OCI-LY7 (cell line): ENCODE data around the gene RHEX. TPM values are rescaled to one million over a fixed set of nuclear protein-coding genes. Genes with fewer than 3 reads are reported as not detected.

Experiments
- BruUV-seq: library from RNA; stranded (reverse); fragments of 400-500 nt; replicated peaks from 2 replicates; lab custom pipeline; 2021; lab: Mats Ljungman, UMichigan
- CTCF ChIA-PET: fragments of 300-600 bp; sonication (Branson Sonifier 250); formaldehyde crosslinking; loops from one replicate; lab custom pipeline; 2022; ENCODE audit warnings: antibody characterized with exemption; ENCODE audit not compliant: unreplicated experiment; lab: Charles Lee
- POLR2A ChIA-PET: fragments of 300-600 bp; sonication (Branson Sonifier 250); formaldehyde crosslinking; loops from one replicate; lab custom pipeline; 2022; ENCODE audit warnings: antibody characterized with exemption; lab: Charles Lee
- DNase-seq: peaks from one replicate; pipeline ENCODE4 v3.0.0-alpha.2; 2015; ENCODE audit warnings: low spot score
- H2AFZ ChIP-seq: fragments of 200-600 bp; sonication (generic), shearing (Covaris generic); 2 replicates; pipeline ENCODE4 v1.6.1; 2014; ENCODE audit warnings: mild to moderate bottlenecking, antibody characterized with exemption, low read length, moderate library complexity
- H3K27ac ChIP-seq: fragments of 200-600 bp; sonication (generic); 2 replicates; pipeline ENCODE4 v1.5.1; 2014; ENCODE audit warnings: mixed run types, low read depth, mild to moderate bottlenecking, moderate library complexity, low read length, inconsistent platforms; ENCODE audit not compliant: poor library complexity, severe bottlenecking
- H3K36me3 ChIP-seq: fragments of 200-600 bp; sonication (generic); 2 replicates; pipeline ENCODE4 v1.6.1; 2014; ENCODE audit warnings: mild to moderate bottlenecking, antibody characterized with exemption, low read length, moderate library complexity, mixed read lengths; ENCODE audit not compliant: insufficient read depth
- H3K4me1 ChIP-seq: fragments of 200-600 bp; sonication (generic); 2 replicates; pipeline ENCODE4 v1.5.1; 2014; ENCODE audit warnings: mild to moderate bottlenecking, low read length; ENCODE audit not compliant: insufficient read depth, poor library complexity, severe bottlenecking
- H3K4me2 ChIP-seq: fragments of 200-600 bp; sonication (generic); 2 replicates; pipeline ENCODE4 v1.6.1; 2014; ENCODE audit warnings: mild to moderate bottlenecking, low read length
- H3K4me3 ChIP-seq: fragments of 200-600 bp; sonication (generic); 2 replicates; pipeline ENCODE4 v1.5.1; 2014; ENCODE audit warnings: mild to moderate bottlenecking, low read depth, low read length; ENCODE audit not compliant: poor library complexity, severe bottlenecking
- H3K79me2 ChIP-seq: fragments of 200-600 bp; sonication (generic); 2 replicates; pipeline ENCODE4 v1.6.1; 2016; ENCODE audit warnings: low read depth, mild to moderate bottlenecking, low read length, moderate library complexity, mixed read lengths; ENCODE audit not compliant: insufficient read depth
- H3K9me2 ChIP-seq: fragments of 200-600 bp; sonication (generic); 2 replicates; pipeline ENCODE4 v1.6.1; 2016; ENCODE audit warnings: mild to moderate bottlenecking, low read length, mixed read lengths; ENCODE audit not compliant: insufficient read depth
- H3K9me3 ChIP-seq: fragments of 200-600 bp; sonication (generic); 2 replicates; pipeline ENCODE4 v1.6.1; 2014; ENCODE audit warnings: mild to moderate bottlenecking, mixed run types, low read length, mixed read lengths
- H4K20me1 ChIP-seq: fragments of 200-600 bp; sonication (generic); 2 replicates; pipeline ENCODE4 v1.6.1; 2014; ENCODE audit warnings: mild to moderate bottlenecking, antibody characterized with exemption, low read length, moderate library complexity, mixed read lengths; ENCODE audit not compliant: insufficient read depth
- CTCF ChIP-seq: fragments of 200-600 bp; sonication (generic); conservative IDR thresholded peaks from 2 replicates; pipeline ENCODE4 v1.5.1; 2014; ENCODE audit warnings: mild to moderate bottlenecking, antibody characterized with exemption, low read length, moderate library complexity, mixed read lengths
- EZH2phosphoT487 ChIP-seq: fragments of 200-600 bp; sonication (generic); IDR thresholded peaks from 2 replicates; pipeline ENCODE4 v1.6.1; 2018; ENCODE audit warnings: low read depth, borderline replicate concordance, mild to moderate bottlenecking, mixed run types, antibody characterized with exemption, low read length, moderate library complexity, mixed read lengths
- intact Hi-C: fragments of 100-400 bp; cut with micrococcal nuclease; formaldehyde crosslinking; loops from one replicate; pipeline ENCODE4 v1.10.0; 2022; ENCODE audit not compliant: unreplicated experiment
- total RNA-seq, 2 experiments: library from RNA; depleted of rRNA in 1 of 2; stranded (reverse); fragments of >200 nt in 1 of 2; shearing (Covaris generic) in 1 of 2; gene quantifications; 2 replicates each; pipeline ENCODE4 v1.2.3, GENCODE V29; 2014 to 2022

Gene RHEX
- total RNA-seq, 2 experiments from 2014 or later, result 5.0 to 9.9 TPM

- H3K4me2 ChIP-seq, result no peak overlapping the region
- no peaks in the 10 kb centered on the region for H3K9me3 ChIP-seq
- ChIA-PET CTCF (interaction anchor here (0.6 to 2.2 kb wide), 2 partner anchors 82 to 482 kb away, joined by 4 to 7 read pairs; no protein-coding TSS in a partner anchor), POLR2A (interaction anchor here (0.7 to 1.9 kb wide), 2 partner anchors 17 to 126 kb away, joined by 3 to 5 read pairs; no protein-coding TSS in a partner anchor)
- no peaks in the 10 kb centered on the region for H3K79me2 ChIP-seq
- no peak overlapping the region for H2AFZ ChIP-seq
- no TSS peak for BruUV-seq
- H3K4me3 ChIP-seq, result no peak overlapping the region
- no peaks in the 10 kb centered on the region for H4K20me1 ChIP-seq
- TF ChIP-seq EZH2phosphoT487, result no peak
- no peak for TF ChIP-seq CTCF
- no peak for DNase-seq
- no peak overlapping the region for H3K27ac ChIP-seq
- no peaks in the 10 kb centered on the region for H3K36me3 ChIP-seq
- H3K4me1 ChIP-seq, result peaks cover 1% of the 10 kb centered on the region
- intact Hi-C loops, result no loop called here
- H3K9me2 ChIP-seq, result no peaks in the 10 kb centered on the region
These were observed 58.4 kb downstream of the RHEX start for GRCh38 chr1:206111271-206111927.

DNA sequence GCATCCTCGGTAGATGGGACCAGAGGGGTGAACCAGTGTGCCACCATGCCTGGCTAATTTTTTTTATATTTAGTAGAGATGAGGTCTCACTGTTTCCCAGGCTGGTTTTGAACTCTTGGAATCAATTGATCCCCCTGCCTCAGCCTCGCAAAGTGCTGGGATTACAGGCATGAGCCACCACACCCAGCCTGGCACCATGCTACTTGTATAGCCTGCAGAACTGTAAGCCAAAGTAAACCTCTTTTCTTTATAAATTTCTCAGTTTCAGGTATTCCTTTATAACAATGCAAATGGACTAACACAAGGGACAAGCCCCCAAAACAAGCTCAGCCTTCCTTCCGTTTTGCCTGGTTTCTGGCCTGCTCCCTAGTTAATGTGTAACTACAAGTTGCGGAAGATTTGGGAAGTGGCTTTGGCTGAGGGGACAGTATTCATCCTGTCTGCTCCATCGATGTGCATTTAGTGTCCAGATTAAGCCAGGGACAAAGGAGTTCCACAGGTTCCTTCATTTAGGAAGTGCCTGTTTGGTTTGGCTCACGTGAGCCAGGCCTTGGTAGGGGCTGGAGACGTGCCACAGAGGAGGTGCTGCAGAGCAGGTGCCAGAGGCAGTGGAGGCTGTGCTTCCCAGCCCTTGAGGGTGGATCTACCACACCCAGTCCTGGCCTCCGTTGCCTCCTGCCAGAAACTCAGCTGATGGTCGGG lies 59.8 kb downstream of the RHEX start:
- ChIA-PET CTCF (no interaction called here), POLR2A (interaction anchor here (0.6 kb wide), 1 partner anchor 433 kb away, joined by 4 read pairs; no protein-coding TSS in a partner anchor)
- no peaks in the 10 kb centered on the region for H3K9me2 ChIP-seq
- H4K20me1 ChIP-seq, result no peaks in the 10 kb centered on the region
- BruUV-seq, result no TSS peak
- no peak for TF ChIP-seq CTCF
- TF ChIP-seq EZH2phosphoT487, result no peak
- H3K79me2 ChIP-seq, result no peaks in the 10 kb centered on the region
- no peak overlapping the region for H3K27ac ChIP-seq
- H3K9me3 ChIP-seq, result no peaks in the 10 kb centered on the region
- intact Hi-C loops, result no loop called here
- H3K36me3 ChIP-seq, result no peaks in the 10 kb centered on the region
- no peak overlapping the region for H3K4me2 ChIP-seq
- H3K4me1 ChIP-seq, result no peaks in the 10 kb centered on the region
- H2AFZ ChIP-seq, result no peak overlapping the region
- no peak for DNase-seq
- H3K4me3 ChIP-seq, result no peak overlapping the region
